HS-27A (cell line): ENCODE data around the gene PELO.
"Not testable (repeated sequence)": the region's sequence is repeated elsewhere in the genome, so short reads cannot be mapped to it uniquely, and the experiment has no call there.

Experiments used
- DNase-seq: peaks from one replicate; pipeline ENCODE4 v3.0.0-alpha.2; 2012; ENCODE audit warnings: low read depth, missing footprints

The PELO gene

GRCh38 chr5:52800394-52801213 lies 12.9 kb downstream of the PELO start:
- no peak for DNase-seq

GRCh38 chr5:52801329-52801728 lies 13.6 kb downstream of the PELO start:
- no peak for DNase-seq

GRCh38 chr5:52802272-52802973 lies 14.7 kb downstream of the PELO start:
- no peak for DNase-seq

GRCh38 chr5:52802974-52803336 lies 15.2 kb downstream of the PELO start:
- DNase-seq = no peak

GRCh38 chr5:52804387-52804791 lies 16.7 kb downstream of the PELO start:
- no peak for DNase-seq

- DNase-seq = no peak
Observed at GRCh38 chr5:52804981-52805380, 17.3 kb downstream of the PELO start.

GRCh38 chr5:52805615-52806014 lies 17.9 kb downstream of the PELO start:
- DNase-seq = no peak

GRCh38 chr5:52807037-52807436 lies 19.3 kb downstream of the PELO start:
- DNase-seq = no peak

- no peak for DNase-seq
Observed at GRCh38 chr5:52807723-52808122, 20.0 kb downstream of the PELO start.

GRCh38 chr5:52808316-52808901 lies 20.7 kb downstream of the PELO start:
- DNase-seq = no peak

- no peak for DNase-seq
Observed at GRCh38 chr5:52809884-52810283, 22.2 kb downstream of the PELO start.

- DNase-seq = no peak
Observed at GRCh38 chr5:52810426-52810825, 22.7 kb downstream of the PELO start.

- no peak for DNase-seq
Observed at GRCh38 chr5:52811067-52811749, 23.5 kb downstream of the PELO start.

GRCh38 chr5:52814352-52815148 lies 26.8 kb downstream of the PELO start:
- no peak for DNase-seq

GRCh38 chr5:52817818-52818217 lies 30.1 kb downstream of the PELO start:
- DNase-seq = no peak

- no peak for DNase-seq
Observed at GRCh38 chr5:52818360-52818759, 30.6 kb downstream of the PELO start.

GRCh38 chr5:52818807-52819206 lies 31.1 kb downstream of the PELO start:
- DNase-seq = not testable (repeated sequence)

- no peak for DNase-seq
Observed at GRCh38 chr5:52821901-52822300, 34.2 kb downstream of the PELO start.

- no peak for DNase-seq
Observed at GRCh38 chr5:52822437-52822836, 34.7 kb downstream of the PELO start.

- no peak for DNase-seq
Observed at GRCh38 chr5:52824827-52825226, 37.1 kb downstream of the PELO start.

- no peak for DNase-seq
Observed at GRCh38 chr5:52825826-52826225, 38.1 kb downstream of the PELO start.

GRCh38 chr5:52827815-52828214 lies 40.1 kb downstream of the PELO start:
- no peak for DNase-seq
